Kidney (tissue), 14 donors: ENCODE data around the gene INSC. TPM values are rescaled to one million over a fixed set of nuclear protein-coding genes. Genes with fewer than 3 reads are reported as not detected.
A peak's percentile ranks its signal among the peaks of the same experiment; 100 is the strongest.

ENCODE experiments used
- DNase-seq, 5 donors: peaks; one replicate each; pipeline ENCODE4 v3.0.0-alpha.2; 2013 to 2020
- FAIRE-seq: peaks from 2 replicates; lab custom pipeline; 2012; peaks lifted over from hg19 to GRCh38; lab: Jason Lieb, UNC
- H3K27ac ChIP-seq, 2 donors: one replicate each; pipeline ENCODE4 v1.7.0; 2013; ENCODE audit warnings: low read depth in 2 of 2, low read length in 2 of 2, inconsistent platforms in 1 of 2
- H3K27me3 ChIP-seq: one replicate; pipeline ENCODE4 v1.7.1; 2013; ENCODE audit warnings: low read length, inconsistent platforms; ENCODE audit not compliant: control insufficient read depth, insufficient read depth
- H3K36me3 ChIP-seq, 3 donors: one replicate each; pipeline versions ENCODE4 v1.7.0 to v1.7.1; 2013; ENCODE audit warnings: low read length in 3 of 3, control low read depth in 1 of 3, inconsistent platforms in 1 of 3; ENCODE audit not compliant: insufficient read depth in 3 of 3, control insufficient read depth in 2 of 3
- H3K4me1 ChIP-seq, 3 donors: one replicate each; pipeline versions ENCODE4 v1.7.0 to v1.7.1; 2013; ENCODE audit warnings: low read length in 3 of 3, inconsistent platforms in 1 of 3, low read depth in 1 of 3; ENCODE audit not compliant: control insufficient read depth in 2 of 3, insufficient read depth in 2 of 3
- H3K4me3 ChIP-seq, 3 donors: one replicate each; pipeline versions ENCODE4 v1.7.0 to v1.8.1; 2013; ENCODE audit warnings: low read length in 3 of 3, control low read depth in 1 of 3, inconsistent platforms in 1 of 3
- H3K9ac ChIP-seq, 3 donors: one replicate each; pipeline versions ENCODE4 v1.7.0 to v1.7.1; 2013; ENCODE audit warnings: low read length in 3 of 3, control low read depth in 1 of 3, inconsistent platforms in 1 of 3
- H3K9me3 ChIP-seq, 3 donors: one replicate each; pipeline versions ENCODE4 v1.7.0 to v1.7.1; 2013; ENCODE audit warnings: low read length in 3 of 3, control low read depth in 1 of 3, inconsistent platforms in 1 of 3; ENCODE audit not compliant: control insufficient read depth in 2 of 3, insufficient read depth in 1 of 3
- CTCF ChIP-seq: IDR thresholded peaks from 3 replicates; pipeline ENCODE4 v1.5.1; 2012; ENCODE audit warnings: mild to moderate bottlenecking, moderate library complexity, borderline replicate concordance; ENCODE audit not compliant: insufficient read depth; ENCODE audit errors: extremely low read depth
- intact Hi-C: fragments of 100-400 bp; cut with DNase I; formaldehyde crosslinking; loops from one replicate; pipeline ENCODE4 v1.11.1; 2022
- polyA plus RNA-seq: library from polyadenylated mRNA; stranded (reverse); fragments of 350-450 nt; fragmentation: Illumina TruSeq; extraction: RNeasy Lipid Tissue Mini Kit (QIAGEN cat#74804); gene quantifications from one replicate; pipeline ENCODE4 v1.2.3, GENCODE V29; 2014; ENCODE audit warnings: low read depth, low replicate concordance; ENCODE audit not compliant: insufficient read depth
- total RNA-seq: library from RNA; stranded (reverse); fragmentation: NEBNext Ultra II Directional; extraction: Animal tissue kit (Norgen Biotek cat#: 25700); gene quantifications from one replicate; pipeline ENCODE4 v1.2.1, GENCODE V29; 2021
- donor health status: control.
- donor health status: control.
- donor health status: control.
- donor health status: control.
- donor health status: control.
- donor health status: DM: yes; HTN: yes; CAD: no.
- donor health status: Normal renal cell carcinoma (clear cell type).

INSC gene
- total and polyA plus RNA-seq, 2 donors from 2014 or later: 0.41 to 1.3 TPM

DNA sequence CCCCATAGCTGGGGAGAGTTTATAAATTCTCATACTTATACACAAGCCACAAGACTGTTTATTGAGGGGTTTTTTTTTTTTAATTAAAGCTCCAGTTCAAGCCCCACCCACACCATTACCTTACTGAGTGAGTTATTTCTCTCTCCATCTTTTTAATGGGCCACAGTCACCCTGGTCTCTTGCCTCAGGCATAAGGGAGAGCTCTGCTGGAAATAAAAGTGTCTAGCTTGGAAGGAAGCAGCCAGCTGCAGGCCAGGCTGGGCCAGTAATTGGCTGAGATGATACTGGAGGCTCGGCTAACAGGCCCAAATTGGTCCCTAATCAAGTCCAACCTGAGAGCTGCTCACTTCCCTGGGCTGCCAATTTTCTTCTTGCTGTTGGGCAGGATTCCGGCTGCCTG, 174.1 kb downstream of the INSC start:
- Histone ChIP-seq H3K36me3 (no peaks in the 10 kb centered on the region), H3K4me1 (no peaks in the 10 kb centered on the region), H3K9ac (no peak overlapping the region), H3K9me3 (no peaks in the 10 kb centered on the region), H3K4me3 (no peak overlapping the region), H3K27ac (no peak overlapping the region), H3K27me3 (no peaks in the 10 kb centered on the region)
- DNase-seq (peak in 1 of 5 donors; percentile 12), FAIRE-seq (no peak)
- TF ChIP-seq CTCF: no peak
- intact Hi-C loops: no loop called here

GRCh38 chr11:15289723-15290122, 175.0 kb downstream of the INSC start:
- Histone ChIP-seq H3K9me3 (no peaks in the 10 kb centered on the region), H3K27ac (no peak overlapping the region), H3K4me1 (no peaks in the 10 kb centered on the region), H3K27me3 (no peaks in the 10 kb centered on the region), H3K4me3 (no peak overlapping the region), H3K9ac (no peak overlapping the region), H3K36me3 (no peaks in the 10 kb centered on the region)
- no peak for TF ChIP-seq CTCF
- DNase-seq (no peak), FAIRE-seq (no peak)
- intact Hi-C loops: no loop called here

GRCh38 chr11:15291885-15292284, 177.2 kb downstream of the INSC start:
- intact Hi-C loops: no loop called here

More at GRCh38 chr11:15291885-15292284, 177.2 kb downstream of the INSC start:
- Histone ChIP-seq H3K9me3 (no peaks in the 10 kb centered on the region), H3K4me3 (no peak overlapping the region), H3K27me3 (no peaks in the 10 kb centered on the region), H3K27ac (no peak overlapping the region), H3K4me1 (no peaks in the 10 kb centered on the region), H3K36me3 (no peaks in the 10 kb centered on the region), H3K9ac (no peak overlapping the region)
- peak in 2 of 5 donors; percentile 14 to 35 for DNase-seq
- TF ChIP-seq CTCF: no peak
- no peak for FAIRE-seq
